H1 (cell line): ENCODE results near the gene MTTP. TPM values are rescaled to one million over a fixed set of nuclear protein-coding genes. Genes with fewer than 3 reads are reported as not detected.

Source experiments
- CTCF ChIP-seq, 3 experiments: IDR thresholded peaks; 1 replicate in 2 of 3; 2 replicates in 1 of 3; pipeline versions ENCODE4 v1.5.1 to v1.6.1; 2011; ENCODE audit warnings: low read length in 3 of 3, mild to moderate bottlenecking in 3 of 3, inconsistent platforms in 2 of 3, low read depth in 1 of 3, moderate library complexity in 1 of 3; ENCODE audit not compliant: insufficient read depth in 1 of 3; ENCODE audit errors: control extremely low read depth in 1 of 3
- HDAC2 ChIP-seq, 2 experiments: fragments of 300-600 bp in 1 of 2; sonication (generic) in 1 of 2; IDR thresholded peaks; 2 replicates each; pipeline ENCODE4 v1.6.1; 2011 to 2012; ENCODE audit warnings: low read depth in 2 of 2, low read length in 2 of 2, mild to moderate bottlenecking in 2 of 2, moderate library complexity in 2 of 2, borderline replicate concordance in 1 of 2, inconsistent platforms in 1 of 2
- NANOG ChIP-seq: IDR thresholded peaks from 2 replicates; pipeline ENCODE4 v1.6.1; 2011; ENCODE audit warnings: low read length, low read depth, mild to moderate bottlenecking, inconsistent platforms; ENCODE audit not compliant: insufficient read depth, poor library complexity, severe bottlenecking
- POLR2AphosphoS5 ChIP-seq: IDR thresholded peaks from 2 replicates; pipeline ENCODE4 v1.6.1; 2011; ENCODE audit warnings: low read depth, low read length
- SP4 ChIP-seq: IDR thresholded peaks from 2 replicates; pipeline ENCODE4 v1.6.1; 2012; ENCODE audit warnings: low read length, inconsistent platforms
- TEAD4 ChIP-seq: IDR thresholded peaks from 2 replicates; pipeline ENCODE4 v1.6.1; 2012; ENCODE audit warnings: low read depth, low read length, inconsistent platforms, mixed read lengths
- polyA plus RNA-seq, 7 experiments: library from polyadenylated mRNA; depleted of rRNA in 3 of 7; stranded (reverse) in 5 of 7; unstranded in 2 of 7; fragments of >200 nt in 5 of 7; fragments of 200-250 nt in 2 of 7; gene quantifications; 1 replicate in 5 of 7; 2 replicates in 1 of 7; 4 replicates in 1 of 7; pipeline versions ENCODE4 v1.2.1 to v1.2.3, GENCODE V29; 2011 to 2013; ENCODE audit warnings: missing spikeins in 2 of 7, mixed read lengths in 2 of 7
- total RNA-seq: library from RNA; stranded (reverse); fragmentation: NEBNext Ultra II Directional; extraction: Animal tissue kit (Norgen Biotek cat#: 25700); gene quantifications from 2 replicates; pipeline ENCODE4 v1.2.1, GENCODE V29; 2021
- TF ChIP-seq, protein P1 (sequence below): fragments of 300-600 bp; sonication (generic); IDR thresholded peaks from 2 replicates; pipeline ENCODE4 v1.7.1; 2012; ENCODE audit warnings: low read length, moderate library complexity, mild to moderate bottlenecking, inconsistent platforms; ENCODE audit not compliant: insufficient replicate concordance

Gene MTTP
- total and polyA plus RNA-seq, 2 of the 8 experiments (the other 6 are each of a cell fraction or from before 2014, with no cell fraction given), result 0.12 to 0.26 TPM

DNA sequence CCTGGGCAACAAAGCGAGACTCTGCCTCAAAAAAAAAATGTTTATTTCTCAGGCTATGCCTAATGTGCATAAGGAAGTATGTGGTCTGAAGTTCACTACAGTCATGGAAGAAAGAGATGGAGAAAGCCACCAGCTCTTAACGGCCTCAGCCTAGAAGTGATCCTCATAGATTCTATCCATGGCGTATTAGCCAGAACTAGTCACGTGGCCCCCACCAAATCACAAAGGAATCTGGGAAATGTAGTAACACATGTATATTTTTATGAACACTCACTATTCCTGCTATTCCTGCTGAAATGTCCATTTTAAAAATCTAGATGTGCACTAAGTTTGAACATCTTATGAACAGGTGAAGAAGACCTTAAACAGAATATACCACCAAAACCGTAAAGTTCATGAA is 33.8 kb downstream of the MTTP start (continued):
- TF ChIP-seq, protein P1, sequence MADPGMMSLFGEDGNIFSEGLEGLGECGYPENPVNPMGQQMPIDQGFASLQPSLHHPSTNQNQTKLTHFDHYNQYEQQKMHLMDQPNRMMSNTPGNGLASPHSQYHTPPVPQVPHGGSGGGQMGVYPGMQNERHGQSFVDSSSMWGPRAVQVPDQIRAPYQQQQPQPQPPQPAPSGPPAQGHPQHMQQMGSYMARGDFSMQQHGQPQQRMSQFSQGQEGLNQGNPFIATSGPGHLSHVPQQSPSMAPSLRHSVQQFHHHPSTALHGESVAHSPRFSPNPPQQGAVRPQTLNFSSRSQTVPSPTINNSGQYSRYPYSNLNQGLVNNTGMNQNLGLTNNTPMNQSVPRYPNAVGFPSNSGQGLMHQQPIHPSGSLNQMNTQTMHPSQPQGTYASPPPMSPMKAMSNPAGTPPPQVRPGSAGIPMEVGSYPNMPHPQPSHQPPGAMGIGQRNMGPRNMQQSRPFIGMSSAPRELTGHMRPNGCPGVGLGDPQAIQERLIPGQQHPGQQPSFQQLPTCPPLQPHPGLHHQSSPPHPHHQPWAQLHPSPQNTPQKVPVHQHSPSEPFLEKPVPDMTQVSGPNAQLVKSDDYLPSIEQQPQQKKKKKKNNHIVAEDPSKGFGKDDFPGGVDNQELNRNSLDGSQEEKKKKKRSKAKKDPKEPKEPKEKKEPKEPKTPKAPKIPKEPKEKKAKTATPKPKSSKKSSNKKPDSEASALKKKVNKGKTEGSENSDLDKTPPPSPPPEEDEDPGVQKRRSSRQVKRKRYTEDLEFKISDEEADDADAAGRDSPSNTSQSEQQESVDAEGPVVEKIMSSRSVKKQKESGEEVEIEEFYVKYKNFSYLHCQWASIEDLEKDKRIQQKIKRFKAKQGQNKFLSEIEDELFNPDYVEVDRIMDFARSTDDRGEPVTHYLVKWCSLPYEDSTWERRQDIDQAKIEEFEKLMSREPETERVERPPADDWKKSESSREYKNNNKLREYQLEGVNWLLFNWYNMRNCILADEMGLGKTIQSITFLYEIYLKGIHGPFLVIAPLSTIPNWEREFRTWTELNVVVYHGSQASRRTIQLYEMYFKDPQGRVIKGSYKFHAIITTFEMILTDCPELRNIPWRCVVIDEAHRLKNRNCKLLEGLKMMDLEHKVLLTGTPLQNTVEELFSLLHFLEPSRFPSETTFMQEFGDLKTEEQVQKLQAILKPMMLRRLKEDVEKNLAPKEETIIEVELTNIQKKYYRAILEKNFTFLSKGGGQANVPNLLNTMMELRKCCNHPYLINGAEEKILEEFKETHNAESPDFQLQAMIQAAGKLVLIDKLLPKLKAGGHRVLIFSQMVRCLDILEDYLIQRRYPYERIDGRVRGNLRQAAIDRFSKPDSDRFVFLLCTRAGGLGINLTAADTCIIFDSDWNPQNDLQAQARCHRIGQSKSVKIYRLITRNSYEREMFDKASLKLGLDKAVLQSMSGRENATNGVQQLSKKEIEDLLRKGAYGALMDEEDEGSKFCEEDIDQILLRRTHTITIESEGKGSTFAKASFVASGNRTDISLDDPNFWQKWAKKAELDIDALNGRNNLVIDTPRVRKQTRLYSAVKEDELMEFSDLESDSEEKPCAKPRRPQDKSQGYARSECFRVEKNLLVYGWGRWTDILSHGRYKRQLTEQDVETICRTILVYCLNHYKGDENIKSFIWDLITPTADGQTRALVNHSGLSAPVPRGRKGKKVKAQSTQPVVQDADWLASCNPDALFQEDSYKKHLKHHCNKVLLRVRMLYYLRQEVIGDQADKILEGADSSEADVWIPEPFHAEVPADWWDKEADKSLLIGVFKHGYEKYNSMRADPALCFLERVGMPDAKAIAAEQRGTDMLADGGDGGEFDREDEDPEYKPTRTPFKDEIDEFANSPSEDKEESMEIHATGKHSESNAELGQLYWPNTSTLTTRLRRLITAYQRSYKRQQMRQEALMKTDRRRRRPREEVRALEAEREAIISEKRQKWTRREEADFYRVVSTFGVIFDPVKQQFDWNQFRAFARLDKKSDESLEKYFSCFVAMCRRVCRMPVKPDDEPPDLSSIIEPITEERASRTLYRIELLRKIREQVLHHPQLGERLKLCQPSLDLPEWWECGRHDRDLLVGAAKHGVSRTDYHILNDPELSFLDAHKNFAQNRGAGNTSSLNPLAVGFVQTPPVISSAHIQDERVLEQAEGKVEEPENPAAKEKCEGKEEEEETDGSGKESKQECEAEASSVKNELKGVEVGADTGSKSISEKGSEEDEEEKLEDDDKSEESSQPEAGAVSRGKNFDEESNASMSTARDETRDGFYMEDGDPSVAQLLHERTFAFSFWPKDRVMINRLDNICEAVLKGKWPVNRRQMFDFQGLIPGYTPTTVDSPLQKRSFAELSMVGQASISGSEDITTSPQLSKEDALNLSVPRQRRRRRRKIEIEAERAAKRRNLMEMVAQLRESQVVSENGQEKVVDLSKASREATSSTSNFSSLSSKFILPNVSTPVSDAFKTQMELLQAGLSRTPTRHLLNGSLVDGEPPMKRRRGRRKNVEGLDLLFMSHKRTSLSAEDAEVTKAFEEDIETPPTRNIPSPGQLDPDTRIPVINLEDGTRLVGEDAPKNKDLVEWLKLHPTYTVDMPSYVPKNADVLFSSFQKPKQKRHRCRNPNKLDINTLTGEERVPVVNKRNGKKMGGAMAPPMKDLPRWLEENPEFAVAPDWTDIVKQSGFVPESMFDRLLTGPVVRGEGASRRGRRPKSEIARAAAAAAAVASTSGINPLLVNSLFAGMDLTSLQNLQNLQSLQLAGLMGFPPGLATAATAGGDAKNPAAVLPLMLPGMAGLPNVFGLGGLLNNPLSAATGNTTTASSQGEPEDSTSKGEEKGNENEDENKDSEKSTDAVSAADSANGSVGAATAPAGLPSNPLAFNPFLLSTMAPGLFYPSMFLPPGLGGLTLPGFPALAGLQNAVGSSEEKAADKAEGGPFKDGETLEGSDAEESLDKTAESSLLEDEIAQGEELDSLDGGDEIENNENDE, result no peak
- TF ChIP-seq POLR2AphosphoS5, result no peak
- TF ChIP-seq HDAC2 (IDR thresholded peaks at IDR 0.05; ENCODE audit: borderline replicate concordance in 1 of 2, low read depth in 2 of 2, low read length in 2 of 2), result no peak
- TF ChIP-seq CTCF (IDR thresholded peaks at IDR 0.05; ENCODE audit: control extremely low read depth in 1 of 3, insufficient read depth in 1 of 3, low read depth in 1 of 3, low read length in 3 of 3), result no peak
- no peak for TF ChIP-seq NANOG
- no peak for TF ChIP-seq TEAD4
- TF ChIP-seq SP4, result no peak
